GM12892 (cell line): ENCODE data around the gene MRPL44.

Experiments
- POLR2A ChIP-seq: IDR thresholded peaks from 2 replicates; pipeline ENCODE4 v1.6.1; 2011; ENCODE audit warnings: low read depth, low read length, control low read depth
- POLR2AphosphoS5 ChIP-seq: IDR thresholded peaks from 2 replicates; pipeline ENCODE4 v1.6.1; 2011; ENCODE audit warnings: low read depth, low read length, control low read depth
- TAF1 ChIP-seq: IDR thresholded peaks from 2 replicates; pipeline ENCODE4 v1.6.1; 2011; ENCODE audit warnings: low read depth, mild to moderate bottlenecking, control low read depth, low read length, borderline replicate concordance

DNA sequence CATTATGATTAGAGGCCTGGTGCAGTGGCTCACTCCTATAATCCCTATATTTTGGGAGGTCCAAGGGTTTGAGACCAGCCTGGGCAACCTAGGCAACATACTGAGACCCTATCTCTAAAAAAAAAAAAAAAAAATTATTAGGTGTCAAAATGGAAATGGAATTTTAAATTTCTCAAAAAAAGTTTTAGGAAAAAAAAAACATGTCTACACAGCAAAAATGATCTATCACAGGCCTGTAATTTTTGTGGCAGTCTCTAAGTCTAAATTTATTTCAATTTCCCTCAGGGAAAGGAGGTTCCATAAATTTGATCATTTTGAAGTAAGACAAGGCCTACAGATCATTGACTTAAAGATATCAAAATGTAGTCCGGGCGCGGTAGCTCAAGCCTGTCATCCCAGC, 16.3 kb downstream of the MRPL44 start:
- TF ChIP-seq POLR2A (no peak), POLR2AphosphoS5 (no peak), TAF1 (no peak)
